ENCODE results near the gene ATG12.
"Not testable (repeated sequence)": the region's sequence is repeated elsewhere in the genome, so short reads cannot be mapped to it uniquely, and the experiment has no call there.

Gene ATG12

GRCh38 chr5:115841382-115842088, at the start of gene ATG12, which contains the start of gene AP3S1:
TSS of gene ATG12 (minus strand) at chr5:115841565. CDS start at chr5:115841552, 13 bp downstream.
TSS of gene AP3S1 (plus strand) at chr5:115841935. CDS start at chr5:115842038, 103 bp downstream.
- peak; percentile 96 for DNase-seq (ENCODE audit: low spot score)

- peak; percentile 16 for DNase-seq (ENCODE audit: low spot score)
These were observed 46.7 kb upstream of the ATG12 start for GRCh38 chr5:115888027-115888426.

- not testable (repeated sequence) for DNase-seq (ENCODE audit: low spot score)
These were observed 43.8 kb upstream of the ATG12 start for GRCh38 chr5:115885208-115885607.

- DNase-seq (ENCODE audit: low spot score) = no peak
These were observed 43.3 kb upstream of the ATG12 start for GRCh38 chr5:115884704-115885103.

GRCh38 chr5:115882434-115882833, 41.1 kb upstream of the ATG12 start:
- DNase-seq (ENCODE audit: low spot score) = not testable (repeated sequence)

- not testable (repeated sequence) for DNase-seq (ENCODE audit: low spot score)
These were observed 36.0 kb upstream of the ATG12 start for GRCh38 chr5:115877342-115877741.

GRCh38 chr5:115875447-115875846, 34.1 kb upstream of the ATG12 start:
- peak; percentile 18 for DNase-seq (ENCODE audit: low spot score)

- DNase-seq (ENCODE audit: low spot score) = no peak
These were observed 32.0 kb upstream of the ATG12 start for GRCh38 chr5:115873392-115873791.

GRCh38 chr5:115872447-115872846, 31.1 kb upstream of the ATG12 start:
- DNase-seq (ENCODE audit: low spot score) = no peak

- no peak for DNase-seq (ENCODE audit: low spot score)
These were observed 28.0 kb upstream of the ATG12 start for GRCh38 chr5:115869256-115869795.

GRCh38 chr5:115859378-115859777, 18.0 kb upstream of the ATG12 start:
- DNase-seq (ENCODE audit: low spot score) = peak; percentile 64

- DNase-seq (ENCODE audit: low spot score) = no peak
These were observed 17.0 kb upstream of the ATG12 start for GRCh38 chr5:115858396-115858795.

- peak; percentile 9 for DNase-seq (ENCODE audit: low spot score)
These were observed 16.4 kb upstream of the ATG12 start for GRCh38 chr5:115857626-115858349.

- no peak for DNase-seq (ENCODE audit: low spot score)
These were observed 15.7 kb upstream of the ATG12 start for GRCh38 chr5:115857057-115857479.

- no peak for DNase-seq (ENCODE audit: low spot score)
These were observed 14.6 kb upstream of the ATG12 start for GRCh38 chr5:115855959-115856358.

GRCh38 chr5:115854139-115854538, 12.8 kb upstream of the ATG12 start:
- DNase-seq (ENCODE audit: low spot score) = no peak

GRCh38 chr5:115850744-115851416, 9.5 kb upstream of the ATG12 start:
- no peak for DNase-seq (ENCODE audit: low spot score)

- no peak for DNase-seq (ENCODE audit: low spot score)
These were observed 8.0 kb upstream of the ATG12 start for GRCh38 chr5:115849258-115849798.

GRCh38 chr5:115847290-115847689, 5.9 kb upstream of the ATG12 start:
- no peak for DNase-seq (ENCODE audit: low spot score)

GRCh38 chr5:115844321-115844817, 3.0 kb upstream of the ATG12 start:
- DNase-seq (ENCODE audit: low spot score) = no peak

- DNase-seq (ENCODE audit: low spot score) = no peak
These were observed 2.2 kb upstream of the ATG12 start for GRCh38 chr5:115843444-115844130.

Data from AG20443 (cell line).